Activated CD4-positive, CD25-positive, alpha-beta regulatory T cell (primary cell): ENCODE data around the gene GNAI2.
A peak's percentile ranks its signal among the peaks of the same experiment; 100 is the strongest.

Experiments
- DNase-seq, 4 experiments: peaks; one replicate each; lab custom pipeline; 2025; lab: John Stamatoyannopoulos, UW

Gene GNAI2

DNA sequence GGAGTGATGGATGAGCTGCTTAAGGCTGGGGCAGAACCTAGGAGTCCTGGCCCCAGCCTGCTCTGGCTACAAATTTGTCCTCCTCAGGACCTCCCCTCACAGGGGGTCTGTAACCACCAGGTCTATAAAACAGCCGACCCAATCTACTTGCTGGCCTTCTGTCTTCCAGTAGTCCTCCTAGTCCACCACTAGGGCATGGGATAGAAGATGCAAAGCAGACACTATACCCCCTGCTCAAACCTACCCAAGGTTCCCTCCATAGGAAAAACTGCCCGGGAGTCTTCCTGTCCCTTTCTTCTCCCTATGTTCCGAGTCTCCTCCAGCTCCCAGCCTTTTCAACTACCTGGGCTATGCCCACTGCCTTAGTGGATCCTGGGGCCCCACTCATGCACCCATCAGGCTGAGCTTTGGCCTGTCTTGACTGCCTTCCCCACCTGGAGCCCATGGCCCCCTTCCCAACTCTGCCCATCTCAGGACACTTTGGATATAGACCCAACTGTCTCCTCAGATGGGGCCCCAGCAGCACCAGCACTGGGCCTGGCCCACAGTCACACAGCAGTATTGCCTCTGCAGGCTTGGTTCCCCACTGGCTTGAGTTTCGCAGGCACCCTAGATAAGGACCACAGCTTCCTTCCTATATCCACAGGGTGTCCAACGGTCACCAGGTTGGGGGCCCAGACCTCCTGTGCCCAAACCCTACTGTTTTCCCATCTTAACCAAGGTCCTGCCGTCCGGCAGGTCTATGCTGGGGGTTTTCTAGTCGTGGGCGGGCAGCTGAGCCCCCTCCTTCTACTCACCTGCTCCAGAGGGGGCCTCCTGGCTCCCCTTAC lies 62.1 kb downstream of the GNAI2 start:
- DNase-seq = no peak

DNA sequence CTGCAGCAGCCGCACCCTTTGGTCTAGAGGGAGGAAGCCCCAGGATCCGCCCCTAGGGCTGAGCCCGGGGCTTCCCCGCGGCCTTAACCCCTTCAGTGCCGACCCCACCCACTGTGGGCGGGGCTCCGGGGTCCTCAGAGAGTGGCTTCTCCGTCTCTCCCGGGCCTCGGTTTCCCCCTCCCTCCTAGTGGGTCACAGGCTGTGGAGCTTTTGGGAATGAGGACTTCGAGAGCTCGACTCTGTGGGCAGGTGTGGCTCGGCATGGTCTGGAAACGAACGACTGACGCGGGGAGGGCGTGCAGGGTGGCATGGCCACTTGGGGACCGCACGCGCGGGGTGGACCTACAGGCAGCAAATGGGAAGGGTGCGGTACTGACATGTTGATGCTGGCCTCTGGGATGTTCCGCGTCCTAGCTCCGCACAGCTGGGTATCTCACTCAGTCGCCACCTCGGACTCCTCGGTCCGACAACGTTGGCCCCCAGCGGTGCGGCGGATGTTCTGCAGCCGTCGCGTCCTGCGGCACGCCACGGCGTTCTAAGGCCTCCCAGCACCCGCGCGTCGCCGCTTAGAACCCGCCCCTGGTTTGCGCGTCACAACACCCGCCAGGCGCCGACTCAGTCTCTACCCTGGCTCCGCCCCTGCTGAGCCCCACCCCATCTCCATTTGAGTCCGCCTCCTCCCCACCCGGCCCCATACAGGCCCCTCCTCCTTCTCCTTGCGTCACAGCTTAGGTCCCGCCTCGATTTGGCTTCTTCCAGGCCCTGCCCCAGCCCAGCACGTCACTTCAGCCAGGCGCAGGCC lies 63.0 kb downstream of the GNAI2 start, which contains the start of the genes HYAL3 and NAA80:
Gene HYAL3 (minus strand): TSS at position 570 of the 802 bp plus-strand sequence. CDS start 3,803 bp downstream, outside the sequence.
Gene NAA80 (minus strand): TSS at position 570 of the 802 bp plus-strand sequence. CDS start 1,942 bp downstream, outside the sequence.
- DNase-seq = peak; percentile 98

DNA sequence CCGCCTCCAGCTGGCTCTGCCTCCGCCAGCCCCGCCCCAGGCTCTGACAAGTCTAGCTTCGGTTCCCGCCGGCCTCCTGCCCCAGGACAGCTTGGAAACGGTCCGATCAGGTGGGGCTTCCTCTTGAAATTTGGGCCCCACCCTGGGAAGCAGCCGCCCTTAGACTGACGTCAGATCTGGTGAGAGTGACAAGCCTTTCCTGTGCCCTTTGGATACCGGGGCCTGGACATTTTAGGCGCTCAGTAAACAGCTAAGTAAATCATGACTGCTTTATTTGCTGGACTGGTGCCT lies 63.6 kb downstream of the GNAI2 start:
- DNase-seq = no peak

DNA sequence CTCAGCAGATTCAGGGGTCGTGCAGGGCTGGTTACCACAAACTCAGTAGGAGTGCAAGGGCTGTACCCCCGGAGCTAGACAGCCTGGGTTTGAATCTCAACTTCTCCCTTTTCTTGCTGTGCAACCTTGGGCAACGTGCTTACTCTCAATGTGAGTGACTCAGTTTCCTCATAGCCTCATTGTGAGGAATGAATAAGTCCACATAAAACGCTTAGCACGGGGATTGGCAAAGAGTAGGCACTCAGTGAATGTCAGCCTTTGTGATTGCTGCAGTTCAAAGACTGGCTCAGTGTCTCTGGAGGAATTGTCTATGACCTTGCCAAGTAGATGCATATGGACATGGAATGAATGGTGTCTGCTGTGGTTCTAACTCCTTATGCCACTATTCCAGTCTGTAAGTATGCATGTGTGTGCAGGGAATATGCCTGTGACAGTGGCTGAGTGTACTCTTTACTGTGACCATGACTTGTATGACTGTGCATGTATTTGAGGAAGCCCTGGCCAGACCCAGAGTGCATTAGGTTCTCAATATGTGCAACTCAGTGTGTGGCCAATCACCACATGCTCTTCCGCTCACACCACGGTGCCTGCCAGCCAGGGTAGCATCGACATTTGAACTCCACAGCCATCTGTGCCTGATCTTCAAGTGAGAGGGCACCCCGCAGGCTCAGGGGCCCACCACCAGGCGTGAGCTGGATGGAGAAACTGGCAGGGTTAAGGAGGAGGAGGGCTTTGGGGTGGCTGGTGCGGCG lies 64.1 kb downstream of the GNAI2 start:
- no peak for DNase-seq

DNA sequence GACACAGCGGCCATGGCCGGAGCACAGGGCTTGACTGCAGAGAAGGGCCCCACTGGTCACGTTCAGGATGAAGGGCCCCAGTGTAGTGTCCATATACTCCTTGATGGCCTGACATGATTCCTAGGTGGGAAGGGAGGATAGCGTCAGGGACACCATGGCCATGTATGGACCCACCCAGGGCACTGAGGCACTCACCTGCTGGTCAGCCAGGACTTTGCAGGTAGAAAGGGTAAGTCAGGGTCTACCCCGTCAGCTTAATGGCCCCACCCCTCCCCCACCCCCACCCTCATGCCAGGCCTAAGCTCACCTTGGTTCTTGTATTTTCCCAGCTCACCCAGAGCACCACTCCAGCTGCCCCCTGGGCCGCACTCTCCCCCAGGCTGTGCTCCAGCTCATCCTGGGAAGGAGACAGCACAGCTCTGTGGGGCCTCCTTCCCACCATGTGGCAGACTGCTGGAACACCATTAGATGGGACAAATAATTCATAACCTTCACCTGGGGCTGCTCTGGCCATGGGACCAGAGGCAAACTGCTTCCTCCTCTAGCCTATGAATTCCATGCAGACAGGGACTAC lies 64.8 kb downstream of the GNAI2 start:
- no peak for DNase-seq

DNA sequence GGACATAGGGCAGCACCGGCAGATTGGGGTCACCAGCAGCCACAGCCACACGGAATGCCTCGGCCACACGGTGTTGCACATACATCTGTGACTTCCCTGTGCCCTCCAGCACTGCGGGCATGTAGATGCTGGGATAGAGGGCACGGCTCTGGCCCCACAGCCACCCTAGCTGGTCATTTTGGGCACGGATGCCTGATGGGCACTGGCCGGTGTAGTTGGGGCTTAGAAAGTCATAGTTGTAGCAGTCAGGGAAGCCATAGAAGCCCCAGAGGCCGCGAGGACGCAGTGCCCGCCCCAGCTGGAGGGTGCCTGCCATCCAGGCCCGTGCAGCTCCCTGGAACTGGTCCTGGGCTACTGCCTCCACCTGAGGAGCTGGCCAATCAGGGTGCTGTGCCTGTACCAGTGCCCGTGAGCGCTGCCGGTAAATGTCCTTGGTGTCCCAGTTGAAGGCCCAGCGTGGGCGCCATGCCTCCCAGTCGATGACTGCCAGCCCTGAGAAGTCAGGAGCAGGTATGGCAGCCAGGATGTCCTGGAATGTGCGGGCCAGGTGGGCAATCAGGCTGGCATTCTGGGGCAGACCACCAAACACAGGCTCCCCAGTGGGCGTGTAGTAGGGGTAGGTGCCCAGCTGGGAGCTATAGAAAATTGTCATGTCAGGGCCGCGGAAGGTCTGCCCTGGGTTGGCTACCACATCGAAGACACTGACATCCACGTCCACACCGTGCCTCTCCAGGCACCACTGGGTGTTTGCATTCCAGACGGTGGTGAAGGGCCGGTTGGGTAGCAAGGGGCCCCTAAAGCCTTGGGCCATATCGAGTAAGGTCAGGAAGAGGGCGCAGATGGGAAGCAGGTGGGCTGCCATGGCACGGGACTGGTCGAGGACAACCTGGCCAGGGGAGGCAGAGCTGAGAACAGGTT lies 66.3 kb downstream of the GNAI2 start:
- DNase-seq = no peak

DNA sequence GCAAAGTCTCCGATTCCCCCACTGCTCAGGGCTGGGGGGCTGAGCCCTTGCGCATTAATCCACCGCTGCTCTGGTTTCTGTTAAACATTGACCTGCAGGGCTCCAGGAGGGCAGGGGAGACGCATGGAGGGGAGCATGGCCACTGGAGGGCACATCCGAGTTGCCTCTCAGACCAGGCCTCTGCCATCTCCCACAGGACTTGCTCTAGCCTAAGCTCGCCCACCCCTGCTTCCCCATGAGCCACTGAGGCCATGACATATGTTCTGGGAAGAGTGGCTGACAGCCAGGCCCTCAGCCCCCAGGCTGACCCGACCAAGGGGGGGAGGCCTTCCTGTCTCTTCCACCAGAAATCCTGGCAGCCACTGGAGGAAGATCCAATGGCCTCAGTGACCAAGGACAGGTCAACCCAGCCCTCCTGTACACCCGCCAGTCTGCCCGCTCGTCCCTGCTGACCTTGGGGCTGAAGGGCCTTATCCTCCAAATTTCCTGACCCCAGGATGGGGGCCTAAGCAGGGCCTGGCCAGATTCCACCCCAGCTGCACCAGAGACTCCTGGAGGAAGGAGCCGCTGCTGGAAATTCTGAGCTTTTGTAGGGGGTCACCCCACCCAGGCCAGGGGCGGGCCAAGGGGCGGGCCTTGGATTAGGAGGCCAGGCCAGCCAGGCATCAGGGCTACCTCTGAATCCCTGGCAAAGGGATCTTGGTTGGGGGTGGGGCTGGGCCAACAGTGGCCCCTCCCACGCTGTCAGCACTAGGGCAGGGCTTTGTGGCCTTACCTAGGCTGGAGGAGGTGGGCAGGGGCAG lies 67.2 kb downstream of the GNAI2 start, which contains the start of gene HYAL1:
Gene HYAL1 (minus strand): TSS at position 562 of the 803 bp plus-strand sequence. CDS start 618 bp downstream, outside the sequence.
- no peak for DNase-seq

DNA sequence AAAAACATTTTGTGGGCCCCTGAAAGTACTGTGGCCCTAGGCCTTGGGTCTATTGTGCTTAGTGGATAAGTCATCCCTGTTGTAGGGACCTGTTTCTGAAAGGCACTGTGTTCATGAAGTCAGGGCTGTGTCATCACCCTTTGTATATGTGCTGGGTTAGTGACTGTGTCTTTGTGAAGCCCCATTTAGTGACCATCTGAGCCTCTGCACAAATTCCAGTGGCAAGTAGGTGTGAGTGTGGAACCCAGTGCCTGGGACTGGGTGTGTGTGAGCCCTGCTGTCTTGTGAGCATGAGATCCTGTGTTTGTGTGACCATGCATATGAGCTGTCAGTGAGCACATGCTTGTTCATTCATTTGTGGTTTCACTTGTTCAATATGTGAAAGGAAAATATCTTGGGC lies 68.6 kb downstream of the GNAI2 start:
- no peak for DNase-seq
